ENCODE results near the gene NCAM1. TPM values are rescaled to one million over a fixed set of nuclear protein-coding genes. Genes with fewer than 3 reads are reported as not detected.
A peak's percentile ranks its signal among the peaks of the same experiment; 100 is the strongest.

The NCAM1 gene
- total RNA-seq, 1 donor from 2014 or later, result 3.5 TPM

GRCh38 chr11:113286009-113286408, 324.8 kb downstream of the NCAM1 start:
- no peak overlapping the region for H3K4me3 ChIP-seq
- H3K27ac ChIP-seq, result no peak overlapping the region
- H3K9me3 ChIP-seq, result no peaks in the 10 kb centered on the region
- DNase-seq, result no peak
- H3K4me1 ChIP-seq, result no peaks in the 10 kb centered on the region
- ATAC-seq, result no peak
- intact Hi-C loops (cut with DNase I), result loop anchor here (5.0 kb wide), 1 partner anchor 699 kb away; no protein-coding TSS in a partner anchor
- H3K36me3 ChIP-seq, result no peaks in the 10 kb centered on the region
- H3K27me3 ChIP-seq (ENCODE audit: low read depth), result no peaks in the 10 kb centered on the region
- TF ChIP-seq CTCF (IDR thresholded peaks at IDR 0.05), result no peak

- Histone ChIP-seq H3K36me3 (no peaks in the 10 kb centered on the region), H3K4me1 (no peaks in the 10 kb centered on the region), H3K27ac (no peak overlapping the region), H3K4me3 (no peak overlapping the region), H3K9me3 (no peaks in the 10 kb centered on the region), H3K27me3 (ENCODE audit: low read depth) (no peaks in the 10 kb centered on the region)
- no peak for DNase-seq
- no peak for ATAC-seq
- intact Hi-C loops (cut with DNase I), result loop anchor here (5.0 kb wide), 1 partner anchor 700 kb away; no protein-coding TSS in a partner anchor
- no peak for TF ChIP-seq CTCF (IDR thresholded peaks at IDR 0.05)
Measured at GRCh38 chr11:113286509-113287497, 325.6 kb downstream of the NCAM1 start.

- no peaks in the 10 kb centered on the region for H3K27me3 ChIP-seq (ENCODE audit: low read depth)
- DNase-seq (no peak), ATAC-seq (no peak)
- no peaks in the 10 kb centered on the region for H3K9me3 ChIP-seq
- no peaks in the 10 kb centered on the region for H3K4me1 ChIP-seq
- H3K36me3 ChIP-seq, result no peaks in the 10 kb centered on the region
- H3K27ac ChIP-seq, result no peak overlapping the region
- intact Hi-C loops (cut with DNase I), result loop anchor here (5.0 kb wide), 1 partner anchor 700 kb away; no protein-coding TSS in a partner anchor
- H3K4me3 ChIP-seq, result no peak overlapping the region
- TF ChIP-seq CTCF (IDR thresholded peaks at IDR 0.05), result no peak
Measured at GRCh38 chr11:113287801-113288200, 326.6 kb downstream of the NCAM1 start.

- H3K4me3 ChIP-seq, result no peak overlapping the region
- H3K9me3 ChIP-seq, result no peaks in the 10 kb centered on the region
- no peaks in the 10 kb centered on the region for H3K27me3 ChIP-seq (ENCODE audit: low read depth)
- intact Hi-C loops (cut with DNase I), result loop anchor here (5.0 kb wide), 1 partner anchor 701 kb away; no protein-coding TSS in a partner anchor
- H3K36me3 ChIP-seq, result no peaks in the 10 kb centered on the region
- no peak overlapping the region for H3K27ac ChIP-seq
- no peak for DNase-seq
- no peak for TF ChIP-seq CTCF (IDR thresholded peaks at IDR 0.05)
- no peak for ATAC-seq
- H3K4me1 ChIP-seq, result no peaks in the 10 kb centered on the region
Measured at GRCh38 chr11:113288286-113288863, 327.2 kb downstream of the NCAM1 start.

- peak; percentile 92 for TF ChIP-seq CTCF (IDR thresholded peaks at IDR 0.05)
- DNase-seq, result no peak
Measured at GRCh38 chr11:113289431-113290187, 328.4 kb downstream of the NCAM1 start.

More at GRCh38 chr11:113289431-113290187, 328.4 kb downstream of the NCAM1 start:
- H3K27ac ChIP-seq, result no peak overlapping the region
- intact Hi-C loops (cut with DNase I), result loop anchor here (5.0 kb wide), 1 partner anchor 702 kb away; no protein-coding TSS in a partner anchor
- H3K36me3 ChIP-seq, result no peaks in the 10 kb centered on the region
- no peaks in the 10 kb centered on the region for H3K4me1 ChIP-seq
- ATAC-seq, result peak; percentile 85 to 88
- peaks cover 8% of the 10 kb centered on the region for H3K27me3 ChIP-seq (ENCODE audit: low read depth)
- H3K9me3 ChIP-seq, result no peaks in the 10 kb centered on the region
- no peak overlapping the region for H3K4me3 ChIP-seq
